ENCODE data around the gene SORCS2.

Gene SORCS2

GRCh38 chr4:7533267-7533666 is 340.9 kb downstream of the SORCS2 start:
- DNase-seq: no peak
- ChIA-PET CTCF (no interaction called here), POLR2A (no interaction called here)
- no peaks in the 10 kb centered on the region for H3K36me3 ChIP-seq (ENCODE audit: control insufficient read depth in 4 of 4, insufficient read depth in 4 of 4, low read length in 3 of 4)
- H3K27me3 ChIP-seq (replicated peaks in 2 of 5; ENCODE audit: control insufficient read depth in 4 of 5, insufficient read depth in 5 of 5, low read length in 4 of 5): peaks cover 0 to 61% (median 11%) of the 10 kb centered on the region in 5 experiments
- peaks cover 0 to 4% (median 0%) of the 10 kb centered on the region in 5 experiments for H3K9me3 ChIP-seq (ENCODE audit: control extremely low read depth in 1 of 5, control insufficient read depth in 4 of 5, insufficient read depth in 2 of 5, low read depth in 1 of 5, low read length in 4 of 5)
- H3K4me3 ChIP-seq (ENCODE audit: control insufficient read depth in 1 of 7, extremely low read depth in 1 of 7, insufficient read depth in 4 of 7, low read depth in 2 of 7, low read length in 6 of 7): no peak overlapping the region
- 82% methylated on average over 3 of the region's 8 CpGs for WGBS (ENCODE audit: insufficient coverage)
- H3K27ac ChIP-seq (ENCODE audit: insufficient read depth in 1 of 2, low read depth in 1 of 2, low read length in 2 of 2, poor library complexity in 1 of 2, severe bottlenecking in 2 of 2): no peak overlapping the region
- no peaks in the 10 kb centered on the region for H3K4me1 ChIP-seq (ENCODE audit: control extremely low read depth in 1 of 4, control insufficient read depth in 4 of 4, insufficient read depth in 4 of 4, low read length in 3 of 4)

- no peak overlapping the region for H3K4me3 ChIP-seq (ENCODE audit: control insufficient read depth in 1 of 7, extremely low read depth in 1 of 7, insufficient read depth in 4 of 7, low read depth in 2 of 7, low read length in 6 of 7)
- H3K27ac ChIP-seq (ENCODE audit: insufficient read depth in 1 of 2, low read depth in 1 of 2, low read length in 2 of 2, poor library complexity in 1 of 2, severe bottlenecking in 2 of 2): no peak overlapping the region
- 87% methylated on average over 9 of the region's 10 CpGs for WGBS (ENCODE audit: insufficient coverage)
- ChIA-PET CTCF (no interaction called here), POLR2A (no interaction called here)
- H3K36me3 ChIP-seq (ENCODE audit: control insufficient read depth in 4 of 4, insufficient read depth in 4 of 4, low read length in 3 of 4): no peaks in the 10 kb centered on the region
- H3K27me3 ChIP-seq (replicated peaks in 2 of 5; ENCODE audit: control insufficient read depth in 4 of 5, insufficient read depth in 5 of 5, low read length in 4 of 5): peaks cover 0 to 46% (median 11%) of the 10 kb centered on the region in 5 experiments
- DNase-seq: no peak
- no peaks in the 10 kb centered on the region for H3K4me1 ChIP-seq (ENCODE audit: control extremely low read depth in 1 of 4, control insufficient read depth in 4 of 4, insufficient read depth in 4 of 4, low read length in 3 of 4)
- peaks cover 0 to 6% (median under 1%) of the 10 kb centered on the region in 5 experiments for H3K9me3 ChIP-seq (ENCODE audit: control extremely low read depth in 1 of 5, control insufficient read depth in 4 of 5, insufficient read depth in 2 of 5, low read depth in 1 of 5, low read length in 4 of 5)
These were observed 342.8 kb downstream of the SORCS2 start for GRCh38 chr4:7535094-7535493.

- Histone ChIP-seq H3K27ac (ENCODE audit: insufficient read depth in 1 of 2, low read depth in 1 of 2, low read length in 2 of 2, poor library complexity in 1 of 2, severe bottlenecking in 2 of 2) (no peak overlapping the region), H3K36me3 (ENCODE audit: control insufficient read depth in 4 of 4, insufficient read depth in 4 of 4, low read length in 3 of 4) (no peaks in the 10 kb centered on the region), H3K4me3 (ENCODE audit: control insufficient read depth in 1 of 7, extremely low read depth in 1 of 7, insufficient read depth in 4 of 7, low read depth in 2 of 7, low read length in 6 of 7) (no peak overlapping the region), H3K9me3 (ENCODE audit: control extremely low read depth in 1 of 5, control insufficient read depth in 4 of 5, insufficient read depth in 2 of 5, low read depth in 1 of 5, low read length in 4 of 5) (peaks cover 0 to 6% (median 3%) of the 10 kb centered on the region in 5 experiments), H3K4me1 (ENCODE audit: control extremely low read depth in 1 of 4, control insufficient read depth in 4 of 4, insufficient read depth in 4 of 4, low read length in 3 of 4) (no peaks in the 10 kb centered on the region), H3K27me3 (replicated peaks in 2 of 5; ENCODE audit: control insufficient read depth in 4 of 5, insufficient read depth in 5 of 5, low read length in 4 of 5) (peaks cover 0 to 40% (median 11%) of the 10 kb centered on the region in 5 experiments)
- WGBS (ENCODE audit: insufficient coverage): 96% methylated on average over 10 of the region's 11 CpGs
- no peak for DNase-seq
- ChIA-PET POLR2A (no interaction called here), CTCF (no interaction called here)
These were observed 343.3 kb downstream of the SORCS2 start for GRCh38 chr4:7535619-7536018.

- Histone ChIP-seq H3K4me1 (ENCODE audit: control extremely low read depth in 1 of 4, control insufficient read depth in 4 of 4, insufficient read depth in 4 of 4, low read length in 3 of 4) (no peaks in the 10 kb centered on the region), H3K4me3 (ENCODE audit: control insufficient read depth in 1 of 7, extremely low read depth in 1 of 7, insufficient read depth in 4 of 7, low read depth in 2 of 7, low read length in 6 of 7) (no peak overlapping the region), H3K9me3 (ENCODE audit: control extremely low read depth in 1 of 5, control insufficient read depth in 4 of 5, insufficient read depth in 2 of 5, low read depth in 1 of 5, low read length in 4 of 5) (peaks cover 0 to 6% (median 3%) of the 10 kb centered on the region in 5 experiments), H3K27me3 (replicated peaks in 2 of 5; ENCODE audit: control insufficient read depth in 4 of 5, insufficient read depth in 5 of 5, low read length in 4 of 5) (peaks cover 0 to 32% (median 5%) of the 10 kb centered on the region in 5 experiments), H3K27ac (ENCODE audit: insufficient read depth in 1 of 2, low read depth in 1 of 2, low read length in 2 of 2, poor library complexity in 1 of 2, severe bottlenecking in 2 of 2) (no peak overlapping the region), H3K36me3 (ENCODE audit: control insufficient read depth in 4 of 4, insufficient read depth in 4 of 4, low read length in 3 of 4) (no peaks in the 10 kb centered on the region)
- CTCF ChIA-PET: no interaction called here
- 95% methylated on average over 8 of the region's 8 CpGs for WGBS (ENCODE audit: insufficient coverage)
- POLR2A ChIA-PET: no interaction called here
- DNase-seq: no peak
These were observed 344.5 kb downstream of the SORCS2 start for GRCh38 chr4:7536876-7537275.

- ChIA-PET POLR2A (interaction anchor here (0.6 kb wide), 1 partner anchor 257 kb away, joined by 3 read pairs; no protein-coding TSS in a partner anchor), CTCF (no interaction called here)
- no peak overlapping the region for H3K27ac ChIP-seq (ENCODE audit: insufficient read depth in 1 of 2, low read depth in 1 of 2, low read length in 2 of 2, poor library complexity in 1 of 2, severe bottlenecking in 2 of 2)
- H3K9me3 ChIP-seq (ENCODE audit: control extremely low read depth in 1 of 5, control insufficient read depth in 4 of 5, insufficient read depth in 2 of 5, low read depth in 1 of 5, low read length in 4 of 5): peaks cover 0 to 8% (median 3%) of the 10 kb centered on the region in 5 experiments
- 83% methylated on average over 6 of the region's 8 CpGs for WGBS (ENCODE audit: insufficient coverage)
- H3K36me3 ChIP-seq (ENCODE audit: control insufficient read depth in 4 of 4, insufficient read depth in 4 of 4, low read length in 3 of 4): no peaks in the 10 kb centered on the region
- no peak overlapping the region for H3K4me3 ChIP-seq (ENCODE audit: control insufficient read depth in 1 of 7, extremely low read depth in 1 of 7, insufficient read depth in 4 of 7, low read depth in 2 of 7, low read length in 6 of 7)
- H3K27me3 ChIP-seq (replicated peaks in 2 of 5; ENCODE audit: control insufficient read depth in 4 of 5, insufficient read depth in 5 of 5, low read length in 4 of 5): peaks cover 0 to 22% (median 0%) of the 10 kb centered on the region in 5 experiments
- H3K4me1 ChIP-seq (ENCODE audit: control extremely low read depth in 1 of 4, control insufficient read depth in 4 of 4, insufficient read depth in 4 of 4, low read length in 3 of 4): no peaks in the 10 kb centered on the region
- no peak for DNase-seq
These were observed 345.6 kb downstream of the SORCS2 start for GRCh38 chr4:7537853-7538400.

GRCh38 chr4:7538518-7538917 is 346.2 kb downstream of the SORCS2 start:
- DNase-seq: no peak
- H3K9me3 ChIP-seq (ENCODE audit: control extremely low read depth in 1 of 5, control insufficient read depth in 4 of 5, insufficient read depth in 2 of 5, low read depth in 1 of 5, low read length in 4 of 5): peaks cover 0 to 8% (median 3%) of the 10 kb centered on the region in 5 experiments
- WGBS (ENCODE audit: insufficient coverage): 74% methylated on average over 5 of the region's 8 CpGs
- POLR2A ChIA-PET: no interaction called here
- no peaks in the 10 kb centered on the region for H3K36me3 ChIP-seq (ENCODE audit: control insufficient read depth in 4 of 4, insufficient read depth in 4 of 4, low read length in 3 of 4)
- CTCF ChIA-PET: no interaction called here
- H3K27me3 ChIP-seq (replicated peaks in 2 of 5; ENCODE audit: control insufficient read depth in 4 of 5, insufficient read depth in 5 of 5, low read length in 4 of 5): peaks cover 0 to 20% (median 0%) of the 10 kb centered on the region in 5 experiments
- no peak overlapping the region for H3K27ac ChIP-seq (ENCODE audit: insufficient read depth in 1 of 2, low read depth in 1 of 2, low read length in 2 of 2, poor library complexity in 1 of 2, severe bottlenecking in 2 of 2)
- H3K4me1 ChIP-seq (ENCODE audit: control extremely low read depth in 1 of 4, control insufficient read depth in 4 of 4, insufficient read depth in 4 of 4, low read length in 3 of 4): no peaks in the 10 kb centered on the region
- H3K4me3 ChIP-seq (ENCODE audit: control insufficient read depth in 1 of 7, extremely low read depth in 1 of 7, insufficient read depth in 4 of 7, low read depth in 2 of 7, low read length in 6 of 7): no peak overlapping the region

- CTCF ChIA-PET: no interaction called here
- Histone ChIP-seq H3K27ac (ENCODE audit: insufficient read depth in 1 of 2, low read depth in 1 of 2, low read length in 2 of 2, poor library complexity in 1 of 2, severe bottlenecking in 2 of 2) (no peak overlapping the region), H3K36me3 (ENCODE audit: control insufficient read depth in 4 of 4, insufficient read depth in 4 of 4, low read length in 3 of 4) (no peaks in the 10 kb centered on the region), H3K4me1 (ENCODE audit: control extremely low read depth in 1 of 4, control insufficient read depth in 4 of 4, insufficient read depth in 4 of 4, low read length in 3 of 4) (no peaks in the 10 kb centered on the region), H3K9me3 (ENCODE audit: control extremely low read depth in 1 of 5, control insufficient read depth in 4 of 5, insufficient read depth in 2 of 5, low read depth in 1 of 5, low read length in 4 of 5) (peaks cover 0 to 8% (median 3%) of the 10 kb centered on the region in 5 experiments), H3K27me3 (replicated peaks in 2 of 5; ENCODE audit: control insufficient read depth in 4 of 5, insufficient read depth in 5 of 5, low read length in 4 of 5) (peaks cover 0 to 19% (median 0%) of the 10 kb centered on the region in 5 experiments), H3K4me3 (ENCODE audit: control insufficient read depth in 1 of 7, extremely low read depth in 1 of 7, insufficient read depth in 4 of 7, low read depth in 2 of 7, low read length in 6 of 7) (no peak overlapping the region)
- POLR2A ChIA-PET: no interaction called here
- 74% methylated on average over 3 of the region's 3 CpGs for WGBS (ENCODE audit: insufficient coverage)
- DNase-seq: no peak
These were observed 346.8 kb downstream of the SORCS2 start for GRCh38 chr4:7539186-7539585.

Measured in common myeloid progenitor, CD34-positive (primary cell).